ENCODE measurements around the gene NR1H3. TPM values are rescaled to one million over a fixed set of nuclear protein-coding genes. Genes with fewer than 3 reads are reported as not detected.

Gene NR1H3
- total RNA-seq, 1 donor from 2014 or later = 49.2 TPM

DNA sequence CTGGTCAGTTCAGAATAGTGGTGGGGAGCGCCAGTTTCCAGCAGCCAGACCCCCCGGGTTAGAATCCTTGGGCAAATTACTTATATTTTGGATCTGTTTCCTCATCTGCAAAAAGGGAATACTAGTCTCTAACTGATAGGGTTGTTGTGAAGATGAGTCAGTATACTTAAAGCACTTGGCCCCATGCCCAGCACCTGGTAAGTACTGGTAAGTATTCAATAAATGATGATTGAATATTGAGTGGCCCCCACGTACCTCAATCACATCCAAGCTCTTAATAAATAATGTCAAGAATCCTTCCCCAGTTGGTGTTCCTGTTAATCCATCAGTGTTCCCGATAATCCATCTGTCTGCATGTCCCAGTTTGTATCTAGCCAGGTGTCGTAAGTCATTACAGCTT is 21.3 kb upstream of the NR1H3 start:
- H3K36me3 ChIP-seq = peaks cover 59% of the 10 kb centered on the region
- ATAC-seq (no peak), DNase-seq (no peak)
- no peak overlapping the region for H3K27ac ChIP-seq
- H3K27me3 ChIP-seq (ENCODE audit: low read depth) = no peaks in the 10 kb centered on the region
- H3K4me1 ChIP-seq = peaks cover 14% of the 10 kb centered on the region
- intact Hi-C loops (cut with DNase I) = no loop called here
- TF ChIP-seq, protein P1, sequence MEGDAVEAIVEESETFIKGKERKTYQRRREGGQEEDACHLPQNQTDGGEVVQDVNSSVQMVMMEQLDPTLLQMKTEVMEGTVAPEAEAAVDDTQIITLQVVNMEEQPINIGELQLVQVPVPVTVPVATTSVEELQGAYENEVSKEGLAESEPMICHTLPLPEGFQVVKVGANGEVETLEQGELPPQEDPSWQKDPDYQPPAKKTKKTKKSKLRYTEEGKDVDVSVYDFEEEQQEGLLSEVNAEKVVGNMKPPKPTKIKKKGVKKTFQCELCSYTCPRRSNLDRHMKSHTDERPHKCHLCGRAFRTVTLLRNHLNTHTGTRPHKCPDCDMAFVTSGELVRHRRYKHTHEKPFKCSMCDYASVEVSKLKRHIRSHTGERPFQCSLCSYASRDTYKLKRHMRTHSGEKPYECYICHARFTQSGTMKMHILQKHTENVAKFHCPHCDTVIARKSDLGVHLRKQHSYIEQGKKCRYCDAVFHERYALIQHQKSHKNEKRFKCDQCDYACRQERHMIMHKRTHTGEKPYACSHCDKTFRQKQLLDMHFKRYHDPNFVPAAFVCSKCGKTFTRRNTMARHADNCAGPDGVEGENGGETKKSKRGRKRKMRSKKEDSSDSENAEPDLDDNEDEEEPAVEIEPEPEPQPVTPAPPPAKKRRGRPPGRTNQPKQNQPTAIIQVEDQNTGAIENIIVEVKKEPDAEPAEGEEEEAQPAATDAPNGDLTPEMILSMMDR (IDR thresholded peaks at IDR 0.05) = no peak
- H3K9me3 ChIP-seq = no peaks in the 10 kb centered on the region
- no peak overlapping the region for H3K4me3 ChIP-seq

DNA sequence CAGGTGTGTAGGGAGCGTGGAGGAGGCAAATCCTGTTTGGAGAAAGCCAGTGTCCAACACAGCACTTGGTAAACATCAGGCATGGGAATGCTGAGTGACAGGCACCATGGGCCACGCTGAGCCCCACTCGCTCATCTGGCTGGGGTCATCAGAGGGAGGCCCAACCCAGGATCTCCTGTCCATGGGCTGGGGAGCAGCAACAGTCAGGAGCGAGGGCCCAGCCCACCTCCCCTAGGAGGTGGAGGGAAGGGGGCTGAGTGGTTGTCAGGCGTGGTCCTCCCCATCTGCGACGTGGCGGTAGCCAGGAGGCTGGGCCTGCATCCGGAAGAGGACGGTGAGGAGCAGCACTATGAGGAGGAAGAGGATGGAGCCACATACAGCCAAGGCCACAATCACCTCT is 17.9 kb upstream of the NR1H3 start:
- no peaks in the 10 kb centered on the region for H3K27me3 ChIP-seq (ENCODE audit: low read depth)
- H3K36me3 ChIP-seq = peaks cover 81% of the 10 kb centered on the region
- DNase-seq (no peak), ATAC-seq (no peak)
- H3K4me1 ChIP-seq = peaks cover 22% of the 10 kb centered on the region
- H3K9me3 ChIP-seq = no peaks in the 10 kb centered on the region
- H3K4me3 ChIP-seq = no peak overlapping the region
- TF ChIP-seq, protein P1 (IDR thresholded peaks at IDR 0.05) = no peak
- intact Hi-C loops (cut with DNase I) = no loop called here
- H3K27ac ChIP-seq = no peak overlapping the region

DNA sequence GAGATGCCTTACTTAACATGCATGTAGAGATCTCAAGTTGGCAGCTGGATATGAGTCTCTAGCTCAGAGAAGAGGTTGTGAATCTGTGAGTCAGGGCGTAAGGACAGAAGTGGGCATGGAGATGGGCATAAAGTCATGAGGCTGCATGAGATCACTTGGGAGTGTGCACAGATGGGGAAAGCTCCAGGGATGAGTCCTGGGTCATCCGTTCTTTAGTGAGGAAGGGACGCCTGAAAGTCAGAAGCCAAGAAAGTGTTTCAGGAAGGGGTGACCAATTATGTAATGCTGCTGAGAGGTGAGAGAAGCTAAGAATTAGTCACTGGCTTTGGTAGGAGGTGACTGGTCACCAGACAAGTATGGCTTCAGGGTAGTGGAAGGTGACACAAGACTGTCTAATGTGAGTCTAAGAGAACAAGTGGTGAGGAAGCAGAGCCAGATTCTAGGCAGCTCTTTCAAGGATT is 15.9 kb upstream of the NR1H3 start:
- peak; percentile 20 to 56 for ATAC-seq
- peak overlapping the region; percentile 24 for H3K27ac ChIP-seq
- H3K4me1 ChIP-seq = peaks cover 31% of the 10 kb centered on the region
- no peak overlapping the region for H3K4me3 ChIP-seq
- no peaks in the 10 kb centered on the region for H3K27me3 ChIP-seq (ENCODE audit: low read depth)
- H3K9me3 ChIP-seq = no peaks in the 10 kb centered on the region
- TF ChIP-seq, protein P1 (IDR thresholded peaks at IDR 0.05) = no peak
- intact Hi-C loops (cut with DNase I) = no loop called here
- H3K36me3 ChIP-seq = peaks cover 90% of the 10 kb centered on the region
- no peak for DNase-seq

DNA sequence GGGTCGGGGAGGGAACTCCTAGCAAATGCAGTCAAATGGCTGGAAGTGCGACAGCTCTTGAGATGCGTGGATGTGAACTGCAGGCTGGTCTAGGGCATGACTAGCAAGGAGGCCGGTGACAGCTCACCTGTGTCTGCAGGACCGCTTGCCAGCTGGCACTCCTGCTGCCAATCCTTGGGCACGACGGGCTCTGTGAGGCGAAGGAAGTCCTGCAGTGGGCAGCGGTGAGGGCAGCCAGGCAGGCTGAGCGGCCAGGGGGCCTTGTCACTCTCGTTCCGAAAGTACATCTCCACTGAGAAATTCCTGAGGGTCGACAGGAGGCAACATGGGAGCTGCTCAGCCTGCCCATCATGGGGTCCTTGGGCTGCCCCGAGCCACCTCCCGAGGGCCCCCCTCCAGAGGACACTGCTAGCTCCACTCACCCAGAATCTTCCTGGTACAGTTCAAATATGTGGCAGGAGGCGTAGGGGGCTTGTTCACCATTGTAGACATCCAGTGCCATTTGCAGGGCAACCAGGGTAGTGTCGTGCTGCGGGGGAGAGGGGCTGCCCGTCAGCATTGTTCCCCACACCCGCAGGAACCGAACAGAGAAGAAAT is 15.1 kb upstream of the NR1H3 start:
- TF ChIP-seq, protein P1 (IDR thresholded peaks at IDR 0.05) = no peak
- no peak overlapping the region for H3K4me3 ChIP-seq
- H3K27me3 ChIP-seq (ENCODE audit: low read depth) = no peaks in the 10 kb centered on the region
- no peaks in the 10 kb centered on the region for H3K9me3 ChIP-seq
- DNase-seq (no peak), ATAC-seq (no peak)
- peak overlapping the region; percentile 24 for H3K27ac ChIP-seq
- peaks cover 39% of the 10 kb centered on the region for H3K4me1 ChIP-seq
- intact Hi-C loops (cut with DNase I) = no loop called here
- peaks cover 85% of the 10 kb centered on the region for H3K36me3 ChIP-seq

DNA sequence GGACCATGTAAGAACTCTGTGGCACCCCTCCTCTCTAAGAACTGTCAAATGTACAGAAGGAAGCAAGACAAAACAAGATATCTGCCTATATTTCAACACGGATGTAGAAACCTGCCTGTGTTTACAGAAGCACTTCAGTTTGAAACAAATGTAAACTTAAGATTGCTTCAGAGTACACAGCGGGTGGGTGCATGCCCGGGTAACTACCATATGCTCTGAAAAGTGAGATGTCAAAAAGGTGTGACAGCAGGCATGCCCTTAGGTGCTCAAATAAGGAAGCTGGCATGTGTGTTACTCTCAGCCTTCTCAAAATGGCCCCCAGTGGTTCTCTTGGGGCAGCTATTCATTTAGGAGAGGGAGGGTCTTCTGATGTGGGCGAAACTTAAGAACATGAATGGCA is 14.3 kb upstream of the NR1H3 start:
- Histone ChIP-seq H3K9me3 (no peaks in the 10 kb centered on the region), H3K4me1 (peaks cover 46% of the 10 kb centered on the region), H3K27me3 (ENCODE audit: low read depth) (no peaks in the 10 kb centered on the region), H3K36me3 (peaks cover 78% of the 10 kb centered on the region), H3K4me3 (no peak overlapping the region), H3K27ac (peak overlapping the region; percentile 21)
- DNase-seq = peak; percentile 55
- TF ChIP-seq, protein P1 (IDR thresholded peaks at IDR 0.05) = no peak
- intact Hi-C loops (cut with DNase I) = no loop called here
- peak; percentile 73 to 76 for ATAC-seq

All from lower lobe of right lung (tissue), 2 donors.